Breast epithelium (tissue), 4 donors: ENCODE measurements around the gene TM9SF4. TPM values are rescaled to one million over a fixed set of nuclear protein-coding genes. Genes with fewer than 3 reads are reported as not detected.

Experiments used
- DNase-seq, 2 donors: peaks; one replicate each; pipeline ENCODE4 v3.0.0-alpha.2; 2019; ENCODE audit warnings: low spot score in 2 of 2
- H3K27ac ChIP-seq, 2 donors: fragments of 200-600 bp; sonication (generic) in 1 of 2; one replicate each; pipeline ENCODE4 v1.5.1; 2016 to 2019; ENCODE audit warnings: mild to moderate bottlenecking in 1 of 2
- H3K27me3 ChIP-seq, 2 donors: fragments of 200-600 bp; sonication (generic) in 1 of 2; one replicate each; pipeline versions ENCODE4 v1.5.1 to v1.6.0; 2017 to 2019; ENCODE audit warnings: control low read depth in 1 of 2, mild to moderate bottlenecking in 1 of 2
- H3K36me3 ChIP-seq: fragments of 200-600 bp; one replicate; pipeline ENCODE4 v1.5.1; 2019
- H3K4me1 ChIP-seq, 2 donors: fragments of 200-600 bp; sonication (generic); one replicate each; pipeline ENCODE4 v1.5.1; 2016 to 2019; ENCODE audit warnings: control low read depth in 1 of 2
- H3K4me3 ChIP-seq, 3 donors: fragments of 200-600 bp; sonication (generic); 1 replicate in 2 of 3; 2 replicates in 1 of 3; pipeline ENCODE4 v1.5.1; 2016 to 2019; ENCODE audit warnings: mild to moderate bottlenecking in 3 of 3, moderate library complexity in 2 of 3
- H3K9me3 ChIP-seq, 2 donors: fragments of 200-600 bp; sonication (generic) in 1 of 2; one replicate each; pipeline ENCODE4 v1.5.1; 2016 to 2019; ENCODE audit warnings: control low read depth in 1 of 2
- CTCF ChIP-seq, 3 donors: fragments of 450-650 bp; IDR thresholded peaks; one replicate each; pipeline ENCODE4 v1.5.1; 2016 to 2017; ENCODE audit warnings: antibody characterized with exemption in 3 of 3, mild to moderate bottlenecking in 3 of 3, moderate library complexity in 3 of 3
- POLR2A ChIP-seq: fragments of 450-650 bp; IDR thresholded peaks from one replicate; pipeline ENCODE4 v1.6.1; 2016; ENCODE audit warnings: antibody characterized with exemption, mild to moderate bottlenecking, moderate library complexity
- POLR2AphosphoS5 ChIP-seq, 3 donors: sonication (generic); formaldehyde crosslinking; IDR thresholded peaks; one replicate each; pipeline ENCODE4 v1.6.1; 2017; ENCODE audit warnings: antibody characterized with exemption in 3 of 3
- intact Hi-C: fragments of 100-400 bp; cut with DNase I; formaldehyde crosslinking; loops from one replicate; pipeline ENCODE4 v1.15.1; 2023; ENCODE audit warnings: low total_unique reads
- total RNA-seq, 3 donors: library from RNA; depleted of rRNA; stranded (reverse); fragments of >200 nt; gene quantifications; one replicate each; pipeline ENCODE4 v1.1.0, GENCODE V29; 2016

Gene TM9SF4
- total RNA-seq, 3 donors from 2014 or later = 20.2 to 28.5 (median 26.9) TPM

- intact Hi-C loops = loop anchor here (5.0 kb wide), 1 partner anchor 692 kb away; no protein-coding TSS in a partner anchor
- no peaks in the 10 kb centered on the region for H3K9me3 ChIP-seq
- TF ChIP-seq POLR2A = no peak
- TF ChIP-seq CTCF (IDR thresholded peaks at IDR 0.05) = no peak
- TF ChIP-seq POLR2AphosphoS5 (IDR thresholded peaks at IDR 0.05) = no peak
- DNase-seq = no peak
- no peak overlapping the region for H3K4me3 ChIP-seq
- H3K27me3 ChIP-seq = no peaks in the 10 kb centered on the region
- H3K4me1 ChIP-seq = peaks cover 8 to 17% of the 10 kb centered on the region in 2 donors
- H3K36me3 ChIP-seq = no peaks in the 10 kb centered on the region
- H3K27ac ChIP-seq = peak overlapping the region in 1 of 2 donors; percentile 3
Measured at GRCh38 chr20:32209850-32210605, 100.5 kb downstream of the TM9SF4 start.

GRCh38 chr20:32213870-32214269 is 104.4 kb downstream of the TM9SF4 start:
- Histone ChIP-seq H3K27me3 (no peaks in the 10 kb centered on the region), H3K27ac (no peak overlapping the region), H3K36me3 (peaks cover 4% of the 10 kb centered on the region), H3K9me3 (no peaks in the 10 kb centered on the region), H3K4me3 (no peak overlapping the region), H3K4me1 (no peaks in the 10 kb centered on the region)
- DNase-seq = no peak
- intact Hi-C loops = loop anchor here (5.0 kb wide), 1 partner anchor 688 kb away; no protein-coding TSS in a partner anchor
- no peak for TF ChIP-seq POLR2A
- TF ChIP-seq POLR2AphosphoS5 (IDR thresholded peaks at IDR 0.05) = no peak
- no peak for TF ChIP-seq CTCF (IDR thresholded peaks at IDR 0.05)

GRCh38 chr20:32215147-32215546 is 105.6 kb downstream of the TM9SF4 start:
- no peak overlapping the region for H3K27ac ChIP-seq
- peaks cover 4% of the 10 kb centered on the region for H3K36me3 ChIP-seq
- no peaks in the 10 kb centered on the region for H3K27me3 ChIP-seq
- no peak for TF ChIP-seq CTCF (IDR thresholded peaks at IDR 0.05)
- TF ChIP-seq POLR2AphosphoS5 (IDR thresholded peaks at IDR 0.05) = no peak
- TF ChIP-seq POLR2A = no peak
- no peak overlapping the region for H3K4me3 ChIP-seq
- no peaks in the 10 kb centered on the region for H3K9me3 ChIP-seq
- intact Hi-C loops = no loop called here
- DNase-seq = no peak
- H3K4me1 ChIP-seq = no peaks in the 10 kb centered on the region

GRCh38 chr20:32215729-32216128 is 106.2 kb downstream of the TM9SF4 start:
- no peaks in the 10 kb centered on the region for H3K4me1 ChIP-seq
- intact Hi-C loops = no loop called here
- H3K36me3 ChIP-seq = peaks cover 4% of the 10 kb centered on the region
- H3K9me3 ChIP-seq = no peaks in the 10 kb centered on the region
- no peak overlapping the region for H3K4me3 ChIP-seq
- DNase-seq = no peak
- no peak overlapping the region for H3K27ac ChIP-seq
- no peak for TF ChIP-seq POLR2AphosphoS5 (IDR thresholded peaks at IDR 0.05)
- TF ChIP-seq CTCF (IDR thresholded peaks at IDR 0.05) = no peak
- TF ChIP-seq POLR2A = no peak
- no peaks in the 10 kb centered on the region for H3K27me3 ChIP-seq
